Upper lobe of left lung (tissue), 6 donors: Measurements from ENCODE around the gene PLEKHG4B. TPM values are rescaled to one million over a fixed set of nuclear protein-coding genes. Genes with fewer than 3 reads are reported as not detected.

Experiments
- ATAC-seq, 2 donors: fragments of 200-7000 bp; cut with Tn5 transposase; one replicate each; pipeline ENCODE4 v1.9.1; 2022; ENCODE audit warnings: mild to moderate bottlenecking in 2 of 2, moderate library complexity in 2 of 2; ENCODE audit not compliant: low FRiP score in 2 of 2
- DNase-seq, 2 donors: peaks; one replicate each; pipeline ENCODE4 v3.0.0-alpha.2; 2019 to 2020
- H3K27ac ChIP-seq, 4 donors: fragments of 200-600 bp; sonication (generic); one replicate each; pipeline ENCODE4 v1.5.1; 2016 to 2019
- H3K27me3 ChIP-seq, 4 donors: fragments of 200-600 bp; sonication (generic); one replicate each; pipeline ENCODE4 v1.5.1; 2017 to 2019
- H3K36me3 ChIP-seq, 4 donors: fragments of 200-600 bp; sonication (generic); one replicate each; pipeline ENCODE4 v1.5.1; 2016 to 2019
- H3K4me1 ChIP-seq, 4 donors: fragments of 200-600 bp; sonication (generic); one replicate each; pipeline ENCODE4 v1.5.1; 2018 to 2019
- H3K4me3 ChIP-seq, 4 donors: fragments of 200-600 bp; sonication (generic); one replicate each; pipeline ENCODE4 v1.5.1; 2017 to 2019; ENCODE audit warnings: mild to moderate bottlenecking in 2 of 4, moderate library complexity in 1 of 4
- H3K9me3 ChIP-seq, 4 donors: fragments of 200-600 bp; sonication (generic); one replicate each; pipeline ENCODE4 v1.5.1; 2018 to 2019
- CTCF ChIP-seq, 6 experiments: fragments of 450-650 bp in 4 of 6; fragments of 200-600 bp in 2 of 6; sonication (generic) in 2 of 6; IDR thresholded peaks; one replicate each; pipeline ENCODE4 v1.5.1; 2016 to 2019; ENCODE audit warnings: antibody characterized with exemption in 6 of 6
- EP300 ChIP-seq, 4 donors: sonication (generic); formaldehyde crosslinking; IDR thresholded peaks; one replicate each; pipeline ENCODE4 v1.5.1; 2017; ENCODE audit warnings: antibody characterized with exemption in 4 of 4, control low read depth in 2 of 4
- POLR2A ChIP-seq, 4 donors: fragments of 450-650 bp; IDR thresholded peaks; one replicate each; pipeline ENCODE4 v1.5.1; 2016 to 2017; ENCODE audit warnings: antibody characterized with exemption in 4 of 4, mild to moderate bottlenecking in 2 of 4
- POLR2AphosphoS5 ChIP-seq, 2 donors: sonication (generic); formaldehyde crosslinking; IDR thresholded peaks; one replicate each; pipeline ENCODE4 v1.5.1; 2017; ENCODE audit warnings: antibody characterized with exemption in 2 of 2
- WGBS, 2 donors: methylation state at CpG; one replicate each; pipeline ENCODE4 v1.1.5; 2017 to 2018; 5-methylcytosine and 5-hydroxymethylcytosine counted together
- total RNA-seq, 6 donors: library from RNA; depleted of rRNA in 4 of 6; stranded (reverse); fragments of >200 nt in 4 of 6; gene quantifications; one replicate each; pipeline versions ENCODE4 v1.1.0 to v1.2.1, GENCODE V29; 2016 to 2021
- donor health status: DM: no; HTN: no; CAD: no; lungs with moderate emphysema.
- donor health status: DM: no; HTN: yes; CAD: no; lungs with severe emphysema.

The PLEKHG4B gene
- total RNA-seq, 6 donors from 2014 or later = 0.40 to 5.9 (median 2.9) TPM

GRCh38 chr5:49953-50544 lies 41.9 kb upstream of the PLEKHG4B start:
- ATAC-seq (no peak), DNase-seq (no peak)
- H3K4me3 ChIP-seq = no peak overlapping the region
- peaks cover 0 to 26% (median 14%) of the 10 kb centered on the region in 4 donors for H3K27me3 ChIP-seq
- peaks cover 3 to 22% (median 13%) of the 10 kb centered on the region in 4 donors for H3K4me1 ChIP-seq
- no peaks in the 10 kb centered on the region for H3K36me3 ChIP-seq
- no peaks in the 10 kb centered on the region for H3K9me3 ChIP-seq
- 86 to 92% methylated on average over 8 of the region's 8 CpGs for WGBS, 2 donors
- no peak for TF ChIP-seq POLR2AphosphoS5 (IDR thresholded peaks at IDR 0.05)
- TF ChIP-seq CTCF (IDR thresholded peaks at IDR 0.05) = no peak
- no peak for TF ChIP-seq EP300 (IDR thresholded peaks at IDR 0.05)
- TF ChIP-seq POLR2A (IDR thresholded peaks at IDR 0.05) = no peak
- H3K27ac ChIP-seq = no peak overlapping the region

- DNase-seq (peak in 1 of 2 donors; percentile 79), ATAC-seq (no peak)
- WGBS, 2 donors = 76 to 80% methylated on average over 45 to 47 of the region's 60 CpGs
- H3K4me1 ChIP-seq = peaks cover 3 to 22% (median 13%) of the 10 kb centered on the region in 4 donors
- H3K9me3 ChIP-seq = no peaks in the 10 kb centered on the region
- no peak overlapping the region for H3K27ac ChIP-seq
- no peak overlapping the region for H3K4me3 ChIP-seq
- H3K36me3 ChIP-seq = no peaks in the 10 kb centered on the region
- TF ChIP-seq POLR2AphosphoS5 (IDR thresholded peaks at IDR 0.05) (no peak), POLR2A (IDR thresholded peaks at IDR 0.05) (no peak), EP300 (IDR thresholded peaks at IDR 0.05) (no peak), CTCF (IDR thresholded peaks at IDR 0.05) (no peak)
- peaks cover 0 to 27% (median 14%) of the 10 kb centered on the region in 4 donors for H3K27me3 ChIP-seq
Measured at GRCh38 chr5:50724-51499, 41.1 kb upstream of the PLEKHG4B start.

GRCh38 chr5:51500-51823 lies 40.5 kb upstream of the PLEKHG4B start:
- H3K27ac ChIP-seq = no peak overlapping the region
- H3K9me3 ChIP-seq = no peaks in the 10 kb centered on the region
- 76 to 81% methylated on average over 24 of the region's 24 CpGs for WGBS, 2 donors
- peaks cover 3 to 22% (median 13%) of the 10 kb centered on the region in 4 donors for H3K4me1 ChIP-seq
- peaks cover 0 to 27% (median 14%) of the 10 kb centered on the region in 4 donors for H3K27me3 ChIP-seq
- TF ChIP-seq POLR2AphosphoS5 (IDR thresholded peaks at IDR 0.05) = no peak
- TF ChIP-seq EP300 (IDR thresholded peaks at IDR 0.05) = no peak
- TF ChIP-seq CTCF (IDR thresholded peaks at IDR 0.05) = no peak
- no peak for TF ChIP-seq POLR2A (IDR thresholded peaks at IDR 0.05)
- ATAC-seq (no peak), DNase-seq (peak in 1 of 2 donors; percentile 77)
- no peak overlapping the region for H3K4me3 ChIP-seq
- H3K36me3 ChIP-seq = no peaks in the 10 kb centered on the region

GRCh38 chr5:53381-54174 lies 38.4 kb upstream of the PLEKHG4B start:
- WGBS, 2 donors = 0 to 2% methylated on average over 5 to 7 of the region's 84 CpGs
- peak in 1 of 2 donors; percentile 55 for ATAC-seq

More at GRCh38 chr5:53381-54174, 38.4 kb upstream of the PLEKHG4B start:
- no peak overlapping the region for H3K27ac ChIP-seq
- no peaks in the 10 kb centered on the region for H3K36me3 ChIP-seq
- peaks cover 0 to 27% (median 14%) of the 10 kb centered on the region in 4 donors for H3K27me3 ChIP-seq
- H3K4me3 ChIP-seq = peak overlapping the region; percentile 6 to 65 (median 56)
- DNase-seq = peak; percentile 72 to 91
- peaks cover 3 to 22% (median 13%) of the 10 kb centered on the region in 4 donors for H3K4me1 ChIP-seq
- H3K9me3 ChIP-seq = no peaks in the 10 kb centered on the region
- TF ChIP-seq POLR2AphosphoS5 (IDR thresholded peaks at IDR 0.05) = no peak
- TF ChIP-seq EP300 (IDR thresholded peaks at IDR 0.05) = no peak
- TF ChIP-seq POLR2A (IDR thresholded peaks at IDR 0.05) = no peak
- peak in 1 of 6 experiments; percentile 13 for TF ChIP-seq CTCF (IDR thresholded peaks at IDR 0.05)
